ENCODE results near the gene FKBP1A. TPM values are rescaled to one million over a fixed set of nuclear protein-coding genes. Genes with fewer than 3 reads are reported as not detected.
A peak's percentile ranks its signal among the peaks of the same experiment; 100 is the strongest.

FKBP1A gene
- total RNA-seq, 4 donors from 2014 or later: 204 to 275 (median 241) TPM

DNA sequence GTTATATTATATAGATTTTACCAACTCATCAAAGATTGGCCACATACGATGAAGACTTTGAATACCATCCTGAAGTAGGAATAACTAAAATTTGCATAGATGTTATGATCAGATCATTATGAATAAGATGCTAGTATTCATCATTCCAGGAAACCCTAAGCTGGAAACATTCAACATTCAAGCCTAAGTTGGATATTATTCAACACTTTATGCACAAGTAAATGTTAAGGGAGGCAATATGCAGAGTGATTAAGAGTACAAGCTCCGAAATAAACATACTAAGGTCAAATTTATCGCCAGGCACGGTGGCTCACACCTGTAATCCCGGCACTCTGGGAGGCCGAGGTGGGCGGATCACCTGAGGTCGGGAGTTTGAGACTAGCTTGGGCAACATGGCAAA is 43.4 kb upstream of the FKBP1A start:
- TF ChIP-seq, protein P1, sequence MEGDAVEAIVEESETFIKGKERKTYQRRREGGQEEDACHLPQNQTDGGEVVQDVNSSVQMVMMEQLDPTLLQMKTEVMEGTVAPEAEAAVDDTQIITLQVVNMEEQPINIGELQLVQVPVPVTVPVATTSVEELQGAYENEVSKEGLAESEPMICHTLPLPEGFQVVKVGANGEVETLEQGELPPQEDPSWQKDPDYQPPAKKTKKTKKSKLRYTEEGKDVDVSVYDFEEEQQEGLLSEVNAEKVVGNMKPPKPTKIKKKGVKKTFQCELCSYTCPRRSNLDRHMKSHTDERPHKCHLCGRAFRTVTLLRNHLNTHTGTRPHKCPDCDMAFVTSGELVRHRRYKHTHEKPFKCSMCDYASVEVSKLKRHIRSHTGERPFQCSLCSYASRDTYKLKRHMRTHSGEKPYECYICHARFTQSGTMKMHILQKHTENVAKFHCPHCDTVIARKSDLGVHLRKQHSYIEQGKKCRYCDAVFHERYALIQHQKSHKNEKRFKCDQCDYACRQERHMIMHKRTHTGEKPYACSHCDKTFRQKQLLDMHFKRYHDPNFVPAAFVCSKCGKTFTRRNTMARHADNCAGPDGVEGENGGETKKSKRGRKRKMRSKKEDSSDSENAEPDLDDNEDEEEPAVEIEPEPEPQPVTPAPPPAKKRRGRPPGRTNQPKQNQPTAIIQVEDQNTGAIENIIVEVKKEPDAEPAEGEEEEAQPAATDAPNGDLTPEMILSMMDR (IDR thresholded peaks at IDR 0.05): no peak
- no peak for DNase-seq (ENCODE audit: low spot score)
- no peak for ATAC-seq (ENCODE audit: low FRiP score)

DNA sequence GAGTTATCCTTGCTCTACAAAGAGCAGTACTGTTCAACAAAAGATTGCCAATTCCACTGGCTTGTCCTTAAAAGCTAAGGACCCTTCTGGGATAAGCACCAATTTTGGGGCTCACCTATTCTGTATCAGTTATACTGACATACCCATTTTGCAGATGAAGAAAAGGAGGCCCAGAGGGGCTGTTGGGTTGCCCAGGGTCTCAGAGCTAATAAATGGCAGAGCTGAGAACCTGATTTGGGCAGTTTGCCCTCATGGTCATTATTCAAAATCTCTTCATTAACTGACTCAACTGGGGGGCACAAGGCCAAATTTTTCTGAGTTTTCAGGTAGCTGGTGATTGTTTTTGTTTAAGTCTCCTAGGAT is 42.5 kb upstream of the FKBP1A start:
- TF ChIP-seq, protein P1 (IDR thresholded peaks at IDR 0.05): no peak
- ATAC-seq (ENCODE audit: low FRiP score): no peak
- DNase-seq (ENCODE audit: low spot score): no peak

DNA sequence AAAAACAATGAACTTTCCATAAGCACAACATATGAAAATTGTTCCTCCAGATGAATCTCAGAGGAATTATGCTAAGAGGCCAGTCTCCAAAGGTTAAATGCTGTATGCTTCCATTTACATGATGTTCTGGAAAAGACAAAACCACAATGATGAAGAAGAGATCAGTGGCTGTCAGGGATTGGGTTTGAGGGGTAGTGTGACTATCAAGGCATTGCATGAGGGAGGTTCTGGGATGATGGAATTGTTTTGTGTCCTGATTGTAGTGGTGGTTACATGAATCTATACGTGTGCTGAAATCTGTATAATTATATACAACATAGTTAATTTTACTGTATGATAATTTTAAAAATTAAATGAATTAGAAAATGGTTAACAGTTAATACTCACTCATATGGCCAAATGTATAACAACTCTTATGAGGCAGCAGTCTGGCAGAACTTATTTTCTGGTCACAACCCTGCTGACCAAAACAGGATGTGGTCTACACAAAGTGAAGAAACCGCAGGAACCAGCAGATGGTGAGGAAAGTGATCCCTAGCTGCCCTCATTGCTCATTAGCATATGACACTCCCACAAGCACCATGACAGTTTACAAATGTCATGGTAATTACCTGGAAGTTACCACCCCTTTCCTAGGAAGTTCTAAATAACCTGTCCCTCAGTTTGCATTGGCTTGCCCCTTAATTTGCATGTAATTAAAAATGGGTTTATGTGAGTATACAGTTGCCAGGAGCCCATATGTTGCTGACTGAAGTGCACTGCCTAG is 41.9 kb upstream of the FKBP1A start:
- ATAC-seq (ENCODE audit: low FRiP score) (no peak), DNase-seq (ENCODE audit: low spot score) (no peak)
- TF ChIP-seq, protein P1 (IDR thresholded peaks at IDR 0.05): no peak

DNA sequence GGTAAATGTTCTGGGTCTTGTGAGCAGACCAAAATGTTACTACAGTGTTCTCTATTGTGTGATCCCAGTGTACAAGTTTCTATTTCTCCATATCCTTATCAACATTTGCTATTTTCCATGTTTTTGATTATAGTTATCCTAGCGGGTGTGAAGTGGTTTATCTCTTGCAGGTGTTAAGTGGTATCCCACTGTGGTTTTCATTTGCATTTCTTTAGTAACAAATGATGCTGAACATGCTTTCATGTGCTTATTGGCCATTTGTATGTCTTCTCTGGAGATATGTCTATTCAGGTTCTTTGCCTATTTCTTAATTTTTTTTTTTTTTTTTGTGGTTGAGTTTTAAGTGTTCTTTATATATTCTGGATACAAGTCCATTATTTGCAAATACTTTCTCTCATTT is 38.3 kb upstream of the FKBP1A start:
- ATAC-seq (ENCODE audit: low FRiP score) (no peak), DNase-seq (ENCODE audit: low spot score) (no peak)
- TF ChIP-seq, protein P1 (IDR thresholded peaks at IDR 0.05): no peak

DNA sequence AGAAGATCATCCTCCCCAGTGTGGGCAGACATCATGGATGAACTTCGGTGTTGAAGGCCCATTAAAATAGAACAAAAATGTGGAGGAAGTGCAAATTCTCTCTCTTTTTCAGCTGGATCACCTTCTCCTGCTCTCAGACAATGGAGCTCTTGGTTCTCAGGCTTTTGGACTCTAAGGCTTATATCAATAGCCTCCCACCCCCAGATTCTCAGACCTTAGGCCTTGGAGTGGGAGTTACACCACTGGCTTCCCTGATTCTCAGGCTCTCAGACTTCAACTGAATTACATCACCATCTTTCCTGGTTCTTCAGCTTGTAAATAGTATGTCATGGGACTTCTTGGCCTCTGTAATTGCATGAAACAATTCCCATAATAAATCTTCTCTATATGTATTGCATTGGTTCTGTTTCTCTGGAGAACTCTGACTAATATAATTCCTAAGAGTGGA is 37.2 kb upstream of the FKBP1A start:
- ATAC-seq (ENCODE audit: low FRiP score) (peak; percentile 19), DNase-seq (ENCODE audit: low spot score) (no peak)
- TF ChIP-seq, protein P1 (IDR thresholded peaks at IDR 0.05): no peak

DNA sequence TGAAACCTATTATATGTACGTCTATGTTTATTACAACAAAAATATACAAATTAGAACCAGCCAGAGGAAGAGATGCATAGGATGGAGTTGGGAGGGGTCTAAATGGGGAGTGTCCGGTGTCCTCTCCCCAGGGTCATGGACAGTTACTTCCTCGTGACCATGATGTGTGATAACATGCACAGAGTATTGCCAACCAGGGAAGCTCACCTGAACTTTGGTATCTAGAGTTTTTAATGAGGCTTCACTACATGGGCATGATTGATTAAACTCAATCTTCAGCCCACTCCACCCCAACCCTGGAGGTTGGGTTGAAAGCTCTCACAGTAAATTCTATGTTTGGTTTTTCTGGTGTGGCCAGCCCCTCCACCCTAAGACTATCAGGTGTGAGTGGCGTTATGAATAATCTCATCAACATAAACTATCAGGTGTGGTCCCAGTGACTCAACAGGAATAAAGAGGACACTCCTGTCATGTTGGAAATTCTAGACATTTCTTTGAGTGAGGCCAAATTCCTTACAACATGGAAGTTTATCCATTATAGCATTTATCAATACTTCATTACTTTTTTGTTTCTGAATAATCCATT is 36.4 kb upstream of the FKBP1A start:
- DNase-seq (ENCODE audit: low spot score) (no peak), ATAC-seq (ENCODE audit: low FRiP score) (no peak)
- TF ChIP-seq, protein P1 (IDR thresholded peaks at IDR 0.05): no peak

Measured in omental fat pad (tissue), 4 donors.